ENCODE data around the gene HDAC3.

GRCh38 chr5:141586246-141586645, 50.4 kb downstream of the HDAC3 start:
- TF ChIP-seq, protein P1, sequence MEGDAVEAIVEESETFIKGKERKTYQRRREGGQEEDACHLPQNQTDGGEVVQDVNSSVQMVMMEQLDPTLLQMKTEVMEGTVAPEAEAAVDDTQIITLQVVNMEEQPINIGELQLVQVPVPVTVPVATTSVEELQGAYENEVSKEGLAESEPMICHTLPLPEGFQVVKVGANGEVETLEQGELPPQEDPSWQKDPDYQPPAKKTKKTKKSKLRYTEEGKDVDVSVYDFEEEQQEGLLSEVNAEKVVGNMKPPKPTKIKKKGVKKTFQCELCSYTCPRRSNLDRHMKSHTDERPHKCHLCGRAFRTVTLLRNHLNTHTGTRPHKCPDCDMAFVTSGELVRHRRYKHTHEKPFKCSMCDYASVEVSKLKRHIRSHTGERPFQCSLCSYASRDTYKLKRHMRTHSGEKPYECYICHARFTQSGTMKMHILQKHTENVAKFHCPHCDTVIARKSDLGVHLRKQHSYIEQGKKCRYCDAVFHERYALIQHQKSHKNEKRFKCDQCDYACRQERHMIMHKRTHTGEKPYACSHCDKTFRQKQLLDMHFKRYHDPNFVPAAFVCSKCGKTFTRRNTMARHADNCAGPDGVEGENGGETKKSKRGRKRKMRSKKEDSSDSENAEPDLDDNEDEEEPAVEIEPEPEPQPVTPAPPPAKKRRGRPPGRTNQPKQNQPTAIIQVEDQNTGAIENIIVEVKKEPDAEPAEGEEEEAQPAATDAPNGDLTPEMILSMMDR (conservative IDR thresholded peaks at IDR 0.05), result no peak
- no peak for TF ChIP-seq EZH2 (IDR thresholded peaks at IDR 0.05; ENCODE audit: low read depth)

All from PC-9 (cell line).